IMR-90 (cell line): Measurements from ENCODE around the gene RYR3. TPM values are rescaled to one million over a fixed set of nuclear protein-coding genes. Genes with fewer than 3 reads are reported as not detected.

ENCODE experiments used
- ATAC-seq: fragments of 200-7000 bp; cut with Tn5 transposase; 2 replicates; pipeline ENCODE4 v1.9.1; 2020; ENCODE audit warnings: low read depth, mild to moderate bottlenecking, moderate library complexity
- BruUV-seq: library from RNA; stranded (reverse); fragments of 400-500 nt; replicated peaks from 2 replicates; lab custom pipeline; 2021; lab: Mats Ljungman, UMichigan
- CTCF ChIA-PET: fragments of 300-600 bp; formaldehyde crosslinking; extraction: SDS; loops from one replicate; lab custom pipeline; 2021; ENCODE audit warnings: antibody characterized with exemption; lab: Yijun Ruan, JAX
- POLR2A ChIA-PET: fragments of 300-600 bp; sonication (Branson Sonifier 250); formaldehyde crosslinking; loops from one replicate; lab custom pipeline; 2022; ENCODE audit warnings: antibody characterized with exemption; ENCODE audit not compliant: unreplicated experiment; lab: Charles Lee
- DNase-seq: peaks from one replicate; pipeline ENCODE4 v3.0.0; 2013
- H2AFZ ChIP-seq: replicated peaks from 2 replicates; pipeline ENCODE3; 2013; ENCODE audit warnings: low read length, mild to moderate bottlenecking; ENCODE audit not compliant: poor library complexity
- H2AK5ac ChIP-seq: 2 replicates; pipeline ENCODE4 v1.6.1; 2013; ENCODE audit warnings: low read depth, low read length, inconsistent platforms
- H2AK9ac ChIP-seq: replicated peaks from 2 replicates; pipeline ENCODE3; 2013; ENCODE audit warnings: mild to moderate bottlenecking, low read depth, low read length, moderate library complexity; ENCODE audit not compliant: poor library complexity
- H2BK120ac ChIP-seq: 2 replicates; pipeline ENCODE4 v1.6.1; 2013; ENCODE audit warnings: low read depth, low read length, inconsistent platforms
- H2BK15ac ChIP-seq: 3 replicates; pipeline ENCODE4 v1.6.1; 2013; ENCODE audit warnings: low read depth, low read length, inconsistent platforms
- H2BK20ac ChIP-seq: 2 replicates; pipeline ENCODE4 v1.6.1; 2013; ENCODE audit warnings: low read depth, mild to moderate bottlenecking, inconsistent platforms, low read length, moderate library complexity
- H2BK5ac ChIP-seq: 2 replicates; pipeline ENCODE4 v1.6.1; 2013; ENCODE audit warnings: mild to moderate bottlenecking, low read depth, low read length, inconsistent platforms; ENCODE audit not compliant: poor library complexity, severe bottlenecking
- H3K14ac ChIP-seq: replicated peaks from 2 replicates; pipeline ENCODE4 v1.6.1; 2013; ENCODE audit warnings: low read depth, low read length, inconsistent platforms
- H3K18ac ChIP-seq: 2 replicates; pipeline ENCODE4 v1.6.1; 2013; ENCODE audit warnings: low read depth, low read length, control low read depth
- H3K23ac ChIP-seq: 2 replicates; pipeline ENCODE4 v1.6.1; 2013; ENCODE audit warnings: low read depth, low read length, inconsistent platforms
- H3K27ac ChIP-seq: 2 replicates; pipeline ENCODE4 v1.5.1; 2013; ENCODE audit warnings: mild to moderate bottlenecking, control low read depth, low read length; ENCODE audit not compliant: insufficient read depth
- H3K27me3 ChIP-seq: 2 replicates; pipeline ENCODE4 v1.6.1; 2013; ENCODE audit warnings: low read length; ENCODE audit not compliant: control insufficient read depth, insufficient read depth
- H3K36me3 ChIP-seq: 2 replicates; pipeline ENCODE4 v1.6.1; 2013; ENCODE audit warnings: low read length, mixed read lengths; ENCODE audit not compliant: control insufficient read depth, insufficient read depth
- H3K4ac ChIP-seq: 2 replicates; pipeline ENCODE4 v1.6.1; 2013; ENCODE audit warnings: low read depth, low read length, inconsistent platforms
- H3K4me1 ChIP-seq: 2 replicates; pipeline ENCODE4 v1.6.1; 2013; ENCODE audit warnings: low read length, mixed read lengths; ENCODE audit not compliant: control insufficient read depth, insufficient read depth
- H3K4me2 ChIP-seq: 2 replicates; pipeline ENCODE4 v1.6.1; 2013; ENCODE audit warnings: low read depth, mild to moderate bottlenecking, control low read depth, low read length, moderate library complexity
- H3K4me3 ChIP-seq: 2 replicates; pipeline ENCODE4 v1.5.1; 2013; ENCODE audit warnings: low read depth, mild to moderate bottlenecking, control low read depth, low read length, moderate library complexity; ENCODE audit not compliant: insufficient read depth
- H3K56ac ChIP-seq: 2 replicates; pipeline ENCODE4 v1.6.1; 2013; ENCODE audit warnings: low read length, inconsistent platforms; ENCODE audit not compliant: insufficient read depth; ENCODE audit errors: extremely low read depth
- H3K79me1 ChIP-seq, 2 experiments: 2 replicates each; pipeline ENCODE4 v1.6.1; 2013; ENCODE audit warnings: low read length in 2 of 2, inconsistent platforms in 1 of 2, low read depth in 1 of 2
- H3K9ac ChIP-seq: 2 replicates; pipeline ENCODE4 v1.6.1; 2013; ENCODE audit warnings: low read depth, low read length, control low read depth
- H3K9me1 ChIP-seq: 2 replicates; pipeline ENCODE4 v1.6.1; 2013; ENCODE audit warnings: low read length, inconsistent platforms; ENCODE audit not compliant: insufficient read depth
- H3K9me3 ChIP-seq: 2 replicates; pipeline ENCODE4 v1.6.1; 2013; ENCODE audit warnings: low read length; ENCODE audit not compliant: control insufficient read depth, insufficient read depth
- H4K20me1 ChIP-seq: 2 replicates; pipeline ENCODE4 v1.6.1; 2013; ENCODE audit warnings: low read length, inconsistent platforms; ENCODE audit not compliant: insufficient read depth
- H4K5ac ChIP-seq: 2 replicates; pipeline ENCODE4 v1.6.1; 2013; ENCODE audit warnings: mild to moderate bottlenecking, low read depth, low read length, control low read depth
- H4K8ac ChIP-seq, 2 experiments: 2 replicates each; pipeline ENCODE4 v1.6.1; 2013; ENCODE audit warnings: low read depth in 2 of 2, low read length in 2 of 2, control low read depth in 1 of 2, inconsistent platforms in 1 of 2
- H4K91ac ChIP-seq: 2 replicates; pipeline ENCODE4 v1.6.1; 2013; ENCODE audit warnings: low read depth, low read length, inconsistent platforms; ENCODE audit not compliant: insufficient read depth
- BHLHE40 ChIP-seq: fragments of 150-350 bp; IDR thresholded peaks from 2 replicates; pipeline ENCODE4 v1.6.1; 2016; ENCODE audit warnings: mild to moderate bottlenecking, low read depth, low read length
- CEBPB ChIP-seq: IDR thresholded peaks from 2 replicates; pipeline ENCODE4 v1.6.1; 2012; ENCODE audit warnings: low read depth, low read length, improper control_type of control experiment
- CHD1 ChIP-seq: IDR thresholded peaks from 2 replicates; pipeline ENCODE4 v1.6.1; 2012; ENCODE audit warnings: low read depth, low read length, improper control_type of control experiment
- ELK1 ChIP-seq: fragments of 150-350 bp; IDR thresholded peaks from 2 replicates; pipeline ENCODE4 v1.6.1; 2016; ENCODE audit warnings: low read depth, mild to moderate bottlenecking, low read length, moderate library complexity, borderline replicate concordance
- FOS ChIP-seq: fragments of 150-350 bp; IDR thresholded peaks from 2 replicates; pipeline ENCODE4 v1.6.1; 2016; ENCODE audit warnings: low read depth, low read length
- MAFK ChIP-seq: IDR thresholded peaks from 2 replicates; pipeline ENCODE4 v1.6.1; 2012; ENCODE audit warnings: low read depth, low read length, improper control_type of control experiment
- MAZ ChIP-seq: IDR thresholded peaks from 2 replicates; pipeline ENCODE4 v1.6.1; 2012; ENCODE audit warnings: low read depth, mild to moderate bottlenecking, low read length, improper control_type of control experiment, moderate library complexity, borderline replicate concordance
- MXI1 ChIP-seq: IDR thresholded peaks from 2 replicates; pipeline ENCODE4 v1.6.1; 2012; ENCODE audit warnings: low read depth, mild to moderate bottlenecking, low read length, moderate library complexity, borderline replicate concordance
- NFE2L2 ChIP-seq: fragments of 150-350 bp; IDR thresholded peaks from 2 replicates; pipeline ENCODE4 v1.6.1; 2016; ENCODE audit warnings: low read depth, mild to moderate bottlenecking, low read length
- POLR2A ChIP-seq: IDR thresholded peaks from 2 replicates; pipeline ENCODE4 v1.6.1; 2012; ENCODE audit warnings: mild to moderate bottlenecking, low read depth, low read length
- RAD21 ChIP-seq: IDR thresholded peaks from 2 replicates; pipeline ENCODE4 v1.6.1; 2012; ENCODE audit warnings: low read length, improper control_type of control experiment
- RCOR1 ChIP-seq: IDR thresholded peaks from 2 replicates; pipeline ENCODE4 v1.6.1; 2012; ENCODE audit warnings: mild to moderate bottlenecking, low read length, improper control_type of control experiment; ENCODE audit not compliant: insufficient replicate concordance
- RFX5 ChIP-seq: IDR thresholded peaks from 2 replicates; pipeline ENCODE4 v1.8.0; 2012; ENCODE audit warnings: low read depth, mild to moderate bottlenecking, low read length, moderate library complexity
- SMC3 ChIP-seq: fragments of 150-350 bp; IDR thresholded peaks from 2 replicates; pipeline ENCODE4 v1.6.1; 2016; ENCODE audit warnings: low read depth, mild to moderate bottlenecking, antibody characterized with exemption, low read length, moderate library complexity
- WGBS, 2 experiments: methylation state at CpG; one replicate each; pipeline versions ENCODE4 v1.1.5 to v1.1.7; 2013; ENCODE audit warnings: missing lambda C conversion rate in 2 of 2; ENCODE audit not compliant: insufficient read length in 1 of 2; ENCODE audit errors: extremely low coverage in 2 of 2; 5-methylcytosine and 5-hydroxymethylcytosine counted together
- dilution Hi-C: fragments of 300-500 bp; cut with HindIII; formaldehyde crosslinking; loops from one replicate; pipeline ENCODE4 v1.14.3; 2018; ENCODE audit warnings: low sequenced_read_pairs; ENCODE audit not compliant: unreplicated experiment
- in situ Hi-C: fragments of 300-500 bp; cut with MboI; formaldehyde crosslinking; loops from 3 replicates; pipeline ENCODE4 v1.14.3; 2019; ENCODE audit warnings: low sequenced_read_pairs, inconsistent platforms, mixed read lengths
- intact Hi-C: fragments of 100-400 bp; cut with micrococcal nuclease; formaldehyde crosslinking; loops from 2 replicates; pipeline ENCODE4 v1.10.0; 2022
- polyA plus RNA-seq, 3 experiments: library from polyadenylated mRNA; depleted of rRNA; stranded (reverse); fragments of >200 nt; gene quantifications; 2 replicates each; pipeline ENCODE4 v1.2.3, GENCODE V29; 2012; ENCODE audit warnings: low replicate concordance in 1 of 3
- total RNA-seq: library from RNA; depleted of rRNA; stranded (reverse); fragments of >200 nt; gene quantifications from 2 replicates; pipeline ENCODE4 v1.2.3, GENCODE V29; 2012
- TF ChIP-seq, protein P1 (sequence below): fragments of 150-350 bp; IDR thresholded peaks from 2 replicates; pipeline ENCODE4 v1.6.1; 2017; ENCODE audit warnings: mild to moderate bottlenecking, antibody characterized with exemption, low read length, low read depth
- TF ChIP-seq, protein P2 (sequence below): conservative IDR thresholded peaks from 2 replicates; pipeline ENCODE4 v1.5.1; 2012; ENCODE audit warnings: mild to moderate bottlenecking, low read depth, low read length, improper control_type of control experiment

Gene RYR3
- total and polyA plus RNA-seq, 2 of the 4 experiments (the other 2 are of a cell fraction), result 0.18 TPM; not detected in 1

- intact Hi-C loops, result no loop called here
- Histone ChIP-seq H4K5ac (no peak overlapping the region), H2AK5ac (no peak overlapping the region), H2BK5ac (no peak overlapping the region), H4K8ac (no peak overlapping the region), H3K79me1 (no peaks in the 10 kb centered on the region), H3K36me3 (no peaks in the 10 kb centered on the region), H2BK20ac (no peak overlapping the region), H3K27me3 (peaks cover 1% of the 10 kb centered on the region; the same call in 1 of the 2 replicates), H3K9ac (no peak overlapping the region), H3K27ac (no peak overlapping the region), H3K23ac (no peak overlapping the region), H3K14ac (no peak overlapping the region), H3K4me2 (no peak overlapping the region), H3K4ac (no peak overlapping the region), H3K4me3 (no peak overlapping the region), H3K18ac (no peak overlapping the region), H3K9me1 (no peaks in the 10 kb centered on the region), H3K9me3 (no peaks in the 10 kb centered on the region), H2AFZ (no peak overlapping the region), H2BK15ac (no peak overlapping the region), H4K20me1 (no peaks in the 10 kb centered on the region), H2BK120ac (no peak overlapping the region), H2AK9ac (no peak overlapping the region), H3K4me1 (no peaks in the 10 kb centered on the region), H3K56ac (no peak overlapping the region), H4K91ac (no peak overlapping the region)
- TF ChIP-seq MAFK (no peak), ELK1 (no peak), POLR2A (no peak), MXI1 (no peak), CEBPB (no peak), RCOR1 (no peak), SMC3 (no peak), NFE2L2 (no peak), RFX5 (no peak), BHLHE40 (no peak), CHD1 (no peak), RAD21 (no peak), MAZ (no peak), FOS (no peak)
- TF ChIP-seq, protein P1, sequence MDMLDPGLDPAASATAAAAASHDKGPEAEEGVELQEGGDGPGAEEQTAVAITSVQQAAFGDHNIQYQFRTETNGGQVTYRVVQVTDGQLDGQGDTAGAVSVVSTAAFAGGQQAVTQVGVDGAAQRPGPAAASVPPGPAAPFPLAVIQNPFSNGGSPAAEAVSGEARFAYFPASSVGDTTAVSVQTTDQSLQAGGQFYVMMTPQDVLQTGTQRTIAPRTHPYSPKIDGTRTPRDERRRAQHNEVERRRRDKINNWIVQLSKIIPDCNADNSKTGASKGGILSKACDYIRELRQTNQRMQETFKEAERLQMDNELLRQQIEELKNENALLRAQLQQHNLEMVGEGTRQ, result no peak
- TF ChIP-seq, protein P2, sequence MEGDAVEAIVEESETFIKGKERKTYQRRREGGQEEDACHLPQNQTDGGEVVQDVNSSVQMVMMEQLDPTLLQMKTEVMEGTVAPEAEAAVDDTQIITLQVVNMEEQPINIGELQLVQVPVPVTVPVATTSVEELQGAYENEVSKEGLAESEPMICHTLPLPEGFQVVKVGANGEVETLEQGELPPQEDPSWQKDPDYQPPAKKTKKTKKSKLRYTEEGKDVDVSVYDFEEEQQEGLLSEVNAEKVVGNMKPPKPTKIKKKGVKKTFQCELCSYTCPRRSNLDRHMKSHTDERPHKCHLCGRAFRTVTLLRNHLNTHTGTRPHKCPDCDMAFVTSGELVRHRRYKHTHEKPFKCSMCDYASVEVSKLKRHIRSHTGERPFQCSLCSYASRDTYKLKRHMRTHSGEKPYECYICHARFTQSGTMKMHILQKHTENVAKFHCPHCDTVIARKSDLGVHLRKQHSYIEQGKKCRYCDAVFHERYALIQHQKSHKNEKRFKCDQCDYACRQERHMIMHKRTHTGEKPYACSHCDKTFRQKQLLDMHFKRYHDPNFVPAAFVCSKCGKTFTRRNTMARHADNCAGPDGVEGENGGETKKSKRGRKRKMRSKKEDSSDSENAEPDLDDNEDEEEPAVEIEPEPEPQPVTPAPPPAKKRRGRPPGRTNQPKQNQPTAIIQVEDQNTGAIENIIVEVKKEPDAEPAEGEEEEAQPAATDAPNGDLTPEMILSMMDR, result no peak
- no CpG with 5 or more reads among the region's 7 CpGs for WGBS, 2 experiments
- dilution Hi-C loops, result no loop called here
- ChIA-PET POLR2A (no interaction called here), CTCF (no interaction called here)
- in situ Hi-C loops, result no loop called here
- ATAC-seq (no peak), DNase-seq (no peak)
- BruUV-seq, result no TSS peak
These were observed 520.9 kb downstream of the RYR3 start for GRCh38 chr15:33831646-33832045.
